ENCODE data around the gene LRRC10B.

- TF ChIP-seq, protein P1, sequence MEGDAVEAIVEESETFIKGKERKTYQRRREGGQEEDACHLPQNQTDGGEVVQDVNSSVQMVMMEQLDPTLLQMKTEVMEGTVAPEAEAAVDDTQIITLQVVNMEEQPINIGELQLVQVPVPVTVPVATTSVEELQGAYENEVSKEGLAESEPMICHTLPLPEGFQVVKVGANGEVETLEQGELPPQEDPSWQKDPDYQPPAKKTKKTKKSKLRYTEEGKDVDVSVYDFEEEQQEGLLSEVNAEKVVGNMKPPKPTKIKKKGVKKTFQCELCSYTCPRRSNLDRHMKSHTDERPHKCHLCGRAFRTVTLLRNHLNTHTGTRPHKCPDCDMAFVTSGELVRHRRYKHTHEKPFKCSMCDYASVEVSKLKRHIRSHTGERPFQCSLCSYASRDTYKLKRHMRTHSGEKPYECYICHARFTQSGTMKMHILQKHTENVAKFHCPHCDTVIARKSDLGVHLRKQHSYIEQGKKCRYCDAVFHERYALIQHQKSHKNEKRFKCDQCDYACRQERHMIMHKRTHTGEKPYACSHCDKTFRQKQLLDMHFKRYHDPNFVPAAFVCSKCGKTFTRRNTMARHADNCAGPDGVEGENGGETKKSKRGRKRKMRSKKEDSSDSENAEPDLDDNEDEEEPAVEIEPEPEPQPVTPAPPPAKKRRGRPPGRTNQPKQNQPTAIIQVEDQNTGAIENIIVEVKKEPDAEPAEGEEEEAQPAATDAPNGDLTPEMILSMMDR (IDR thresholded peaks at IDR 0.05), result no peak
- TF ChIP-seq EP300 (IDR thresholded peaks at IDR 0.05) (no peak), POLR2A (IDR thresholded peaks at IDR 0.05) (no peak)
Measured at GRCh38 chr11:61497473-61497872, 11.1 kb upstream of the LRRC10B start.

Data from gastroesophageal sphincter (tissue), 3 donors.